Aorta (tissue), 5 donors: ENCODE results near the gene SLC43A3. TPM values are rescaled to one million over a fixed set of nuclear protein-coding genes. Genes with fewer than 3 reads are reported as not detected.

Experiments
- ATAC-seq: fragments of 200-7000 bp; cut with Tn5 transposase; one replicate; pipeline ENCODE4 v1.9.1; 2022; ENCODE audit warnings: moderate library complexity; ENCODE audit not compliant: low FRiP score
- DNase-seq, 2 donors: peaks; one replicate each; pipeline ENCODE4 v3.0.0-alpha.2; 2020
- H3K27ac ChIP-seq, 2 donors: one replicate each; pipeline ENCODE4 v1.5.1; 2013; ENCODE audit warnings: low read length in 2 of 2, mild to moderate bottlenecking in 2 of 2, moderate library complexity in 2 of 2, control low read depth in 1 of 2, inconsistent platforms in 1 of 2, low read depth in 1 of 2
- H3K27me3 ChIP-seq, 2 donors: one replicate each; pipeline ENCODE4 v1.6.1; 2013; ENCODE audit warnings: control low read depth in 1 of 2, low read length in 1 of 2, mild to moderate bottlenecking in 1 of 2, moderate library complexity in 1 of 2; ENCODE audit not compliant: insufficient read depth in 2 of 2, control insufficient read depth in 1 of 2
- H3K36me3 ChIP-seq, 2 donors: one replicate each; pipeline ENCODE4 v1.6.1; 2013; ENCODE audit warnings: control low read depth in 1 of 2, low read length in 1 of 2, mild to moderate bottlenecking in 1 of 2; ENCODE audit not compliant: insufficient read depth in 2 of 2, control insufficient read depth in 1 of 2
- H3K4me1 ChIP-seq, 2 donors: one replicate each; pipeline ENCODE4 v1.6.1; 2013; ENCODE audit warnings: low read length in 2 of 2, control low read depth in 1 of 2, mild to moderate bottlenecking in 1 of 2, moderate library complexity in 1 of 2; ENCODE audit not compliant: insufficient read depth in 2 of 2, control insufficient read depth in 1 of 2
- H3K4me3 ChIP-seq, 2 donors: one replicate each; pipeline ENCODE4 v1.5.1; 2013; ENCODE audit warnings: low read length in 2 of 2, control low read depth in 1 of 2, mild to moderate bottlenecking in 1 of 2
- H3K9me3 ChIP-seq: one replicate; pipeline ENCODE4 v1.6.1; 2013; ENCODE audit warnings: mild to moderate bottlenecking, low read length; ENCODE audit not compliant: control insufficient read depth
- WGBS, 2 donors: extraction: QIAGEN DNeasy Blood & Tissue Kit; methylation state at CpG; one replicate each; pipeline ENCODE4 v1.1.7; 2013; 5-methylcytosine and 5-hydroxymethylcytosine counted together
- intact Hi-C, 2 donors: fragments of 100-400 bp; cut with DNase I; formaldehyde crosslinking; loops; one replicate each; pipeline versions ENCODE4 v1.14.2 to v1.15.0; 2022
- long read RNA-seq, 2 donors: library from polyadenylated mRNA; unstranded; transcript quantifications; one replicate each; pipeline ENCODE4 v2.0.0, GENCODE V29; 2020 to 2021
- polyA plus RNA-seq, 2 donors: library from polyadenylated mRNA; stranded (reverse); fragments of 200-250 nt; gene quantifications; one replicate each; pipeline ENCODE4 v1.2.3, GENCODE V29; 2013
- total RNA-seq, 2 donors: library from RNA; stranded (reverse); fragmentation: NEBNext Ultra II Directional; extraction: Animal tissue kit (Norgen Biotek cat#: 25700); gene quantifications; one replicate each; pipeline ENCODE4 v1.2.1, GENCODE V29; 2021
- donor health status: healthy with polysubstance abuse.
- donor health status: Bipolar disorder and iron deficiency.
- donor health status: DM: no; HTN: no; CAD: no.
- donor health status: DM: no; HTN: no; CAD: no.
- donor health status: DM: yes; HTN: yes; CAD: no.

The SLC43A3 gene
- total RNA-seq (10 to 100 TPM; 59.7 to 97.8 TPM), polyA plus RNA-seq (10 to 100 TPM; 28.0 to 30.4 TPM)
- long read RNA-seq, donor 1, transcript SLC43A3-203 (14 exons, 2,617 nt) = major isoform, 115 of 252 reads
- long read RNA-seq, donor 1, transcript SLC43A3-214 (13 exons, 2,207 nt) = minor isoform, 6 of 252 reads
- long read RNA-seq, donor 1, partial matches to known transcripts = 41 of 252 reads
- long read RNA-seq, donor 1, other reads (novel, unspliced or antisense) = 87 of 252 reads
- long read RNA-seq, donor 2, transcript SLC43A3-203 (14 exons, 2,617 nt) = major isoform, 21 of 49 reads
- long read RNA-seq, donor 2, partial matches to known transcripts = 11 of 49 reads
- long read RNA-seq, donor 2, other reads (novel, unspliced or antisense) = 8 of 49 reads

DNA sequence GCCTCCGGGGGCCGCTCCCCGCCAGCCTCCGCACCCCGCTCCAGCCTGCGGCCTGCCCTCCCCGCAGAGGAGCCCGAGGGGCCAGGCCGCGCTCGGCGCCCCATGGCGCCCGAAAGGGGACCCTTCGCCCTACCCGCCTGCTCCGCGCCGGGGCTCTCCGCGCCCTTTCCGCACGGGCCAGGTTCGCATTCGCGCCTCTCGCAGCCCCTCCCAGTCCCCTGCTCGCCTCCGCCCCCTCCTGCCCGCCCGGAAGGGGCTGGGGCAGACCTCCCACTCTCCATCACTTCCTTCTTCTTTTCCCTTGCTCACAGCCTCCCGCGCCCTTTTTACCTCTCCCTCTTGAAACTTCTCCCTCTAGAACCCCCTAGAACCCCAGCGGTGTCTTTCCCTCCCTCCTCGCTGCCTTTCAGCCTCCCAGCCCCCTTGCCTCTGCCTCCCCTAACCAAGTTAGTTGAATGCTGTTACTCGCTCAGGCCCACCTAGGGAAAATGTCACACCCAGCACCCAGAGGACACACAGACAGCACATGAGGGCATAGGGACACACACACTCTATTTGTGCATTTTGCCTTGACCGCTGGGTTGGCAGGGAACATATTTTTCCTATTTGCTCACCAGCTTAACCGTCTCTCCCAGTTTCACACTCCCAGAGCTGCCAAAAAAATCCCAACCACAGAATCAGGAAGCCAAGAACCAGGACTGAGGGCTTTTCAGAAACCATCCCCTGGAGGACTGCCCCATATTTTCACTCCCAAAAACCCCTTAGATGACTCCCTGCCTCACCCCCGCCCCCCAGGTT is at the start of gene SLC43A3:
SLC43A3 (minus strand) TSS at position 193 of the 798 bp plus-strand sequence. CDS start 949 bp downstream, outside the sequence.
- DNase-seq = peak; percentile 89 to 91
- 1% methylated on average over 35 to 39 of the region's 39 CpGs for WGBS, 2 donors
- H3K4me1 ChIP-seq = peaks cover 0 to 14% of the 10 kb centered on the region in 2 donors
- H3K9me3 ChIP-seq = no peaks in the 10 kb centered on the region
- intact Hi-C loops = loop anchor here in 1 of 2 donors (5.0 kb wide), 1 partner anchor 95 kb away; no protein-coding TSS in a partner anchor
- no peaks in the 10 kb centered on the region for H3K27me3 ChIP-seq
- peak within 1 kb of the TSS; percentile 13 to 58 for H3K4me3 ChIP-seq
- H3K36me3 ChIP-seq = no peaks in the 10 kb centered on the region
- peak within 1 kb of the TSS; percentile 93 to 96 for H3K27ac ChIP-seq
- ATAC-seq = peak; percentile 84

DNA sequence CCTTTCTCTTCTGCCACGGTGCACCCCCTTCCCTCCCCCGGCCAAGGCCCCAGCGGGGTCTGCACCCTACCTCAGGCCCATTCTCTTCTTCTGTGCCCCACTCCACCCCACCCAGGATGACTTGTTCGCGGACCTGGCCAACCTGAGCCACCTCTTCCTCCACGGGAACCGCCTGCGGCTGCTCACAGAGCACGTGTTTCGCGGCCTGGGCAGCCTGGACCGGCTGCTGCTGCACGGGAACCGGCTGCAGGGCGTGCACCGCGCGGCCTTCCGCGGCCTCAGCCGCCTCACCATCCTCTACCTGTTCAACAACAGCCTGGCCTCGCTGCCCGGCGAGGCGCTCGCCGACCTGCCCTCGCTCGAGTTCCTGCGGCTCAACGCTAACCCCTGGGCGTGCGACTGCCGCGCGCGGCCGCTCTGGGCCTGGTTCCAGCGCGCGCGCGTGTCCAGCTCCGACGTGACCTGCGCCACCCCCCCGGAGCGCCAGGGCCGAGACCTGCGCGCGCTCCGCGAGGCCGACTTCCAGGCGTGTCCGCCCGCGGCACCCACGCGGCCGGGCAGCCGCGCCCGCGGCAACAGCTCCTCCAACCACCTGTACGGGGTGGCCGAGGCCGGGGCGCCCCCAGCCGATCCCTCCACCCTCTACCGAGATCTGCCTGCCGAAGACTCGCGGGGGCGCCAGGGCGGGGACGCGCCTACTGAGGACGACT is 49.3 kb upstream of the SLC43A3 start:
- Histone ChIP-seq H3K27me3 (no peaks in the 10 kb centered on the region), H3K36me3 (no peaks in the 10 kb centered on the region), H3K9me3 (no peaks in the 10 kb centered on the region), H3K27ac (no peak overlapping the region), H3K4me3 (peak overlapping the region in 1 of 2 donors; percentile 0), H3K4me1 (no peaks in the 10 kb centered on the region)
- intact Hi-C loops = no loop called here
- peak; percentile 72 for ATAC-seq
- WGBS, 2 donors = 1 to 2% methylated on average over 64 to 80 of the region's 80 CpGs
- DNase-seq = peak in 1 of 2 donors; percentile 69

DNA sequence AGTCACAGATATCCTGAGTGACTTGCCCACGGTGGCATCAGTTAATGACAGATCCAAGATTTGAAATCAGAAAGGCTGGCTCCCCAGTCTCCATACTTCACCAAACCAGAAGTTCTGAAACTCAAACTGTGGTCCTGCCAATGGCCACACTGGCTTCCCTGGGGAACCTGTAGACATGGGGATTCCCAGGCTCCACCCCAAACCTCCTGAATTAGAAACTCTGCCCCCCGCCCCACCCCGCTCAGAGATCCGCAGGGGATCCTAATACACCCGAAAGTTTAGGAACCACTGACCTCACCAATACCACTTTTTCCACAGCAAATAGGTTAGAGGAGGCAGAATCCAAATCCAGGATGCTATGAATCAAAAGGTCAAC is 48.7 kb upstream of the SLC43A3 start:
- H3K36me3 ChIP-seq = no peaks in the 10 kb centered on the region
- no peaks in the 10 kb centered on the region for H3K4me1 ChIP-seq
- H3K4me3 ChIP-seq = no peak overlapping the region
- intact Hi-C loops = no loop called here
- ATAC-seq = no peak
- 39 to 53% methylated on average over 5 of the region's 5 CpGs for WGBS, 2 donors
- no peak overlapping the region for H3K27ac ChIP-seq
- no peak for DNase-seq
- no peaks in the 10 kb centered on the region for H3K27me3 ChIP-seq
- no peaks in the 10 kb centered on the region for H3K9me3 ChIP-seq

DNA sequence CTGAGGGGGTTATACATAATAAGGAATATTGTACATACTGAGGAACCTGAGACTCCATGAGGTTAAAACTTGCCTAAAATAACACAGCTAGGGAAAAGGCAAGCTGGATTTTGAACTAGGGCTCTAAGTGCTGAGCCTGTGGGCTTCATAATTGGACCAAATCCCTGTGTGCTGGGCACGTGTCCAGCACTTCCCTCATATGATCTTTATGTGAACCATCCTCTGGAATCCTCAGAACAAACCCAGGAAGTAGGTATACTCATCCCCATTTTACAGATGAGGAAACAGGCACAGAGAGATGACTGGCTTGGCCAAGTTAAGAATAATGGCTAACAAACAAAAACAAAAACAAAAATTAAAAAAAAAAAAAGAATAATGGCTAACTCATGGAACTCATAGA is 48.3 kb upstream of the SLC43A3 start:
- Histone ChIP-seq H3K4me1 (no peaks in the 10 kb centered on the region), H3K9me3 (no peaks in the 10 kb centered on the region), H3K36me3 (no peaks in the 10 kb centered on the region), H3K4me3 (no peak overlapping the region), H3K27me3 (no peaks in the 10 kb centered on the region), H3K27ac (no peak overlapping the region)
- intact Hi-C loops = no loop called here
- WGBS, 2 donors = 31 to 54% methylated on average over 1 of the region's 1 CpG
- no peak for ATAC-seq
- no peak for DNase-seq

DNA sequence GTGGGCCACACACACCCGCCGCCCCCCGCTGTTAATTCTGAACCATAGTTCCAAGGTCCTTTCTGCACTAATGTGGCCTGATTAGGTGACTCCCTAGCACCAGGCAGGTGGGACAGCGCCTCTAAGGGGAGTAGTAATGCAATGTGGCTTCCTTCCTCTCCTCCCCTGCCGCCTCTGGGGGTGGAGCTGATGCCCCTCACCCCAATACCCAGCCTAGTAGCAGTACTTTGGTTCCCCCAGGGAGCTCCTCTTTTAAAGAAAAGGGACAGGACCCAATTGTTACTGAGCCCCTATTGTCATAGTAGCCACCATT is 47.8 kb upstream of the SLC43A3 start:
- Histone ChIP-seq H3K27ac (no peak overlapping the region), H3K27me3 (no peaks in the 10 kb centered on the region), H3K36me3 (no peaks in the 10 kb centered on the region), H3K9me3 (no peaks in the 10 kb centered on the region), H3K4me3 (no peak overlapping the region), H3K4me1 (no peaks in the 10 kb centered on the region)
- ATAC-seq = no peak
- intact Hi-C loops = no loop called here
- 66% methylated on average over 5 of the region's 5 CpGs for WGBS, 2 donors
- DNase-seq = no peak

DNA sequence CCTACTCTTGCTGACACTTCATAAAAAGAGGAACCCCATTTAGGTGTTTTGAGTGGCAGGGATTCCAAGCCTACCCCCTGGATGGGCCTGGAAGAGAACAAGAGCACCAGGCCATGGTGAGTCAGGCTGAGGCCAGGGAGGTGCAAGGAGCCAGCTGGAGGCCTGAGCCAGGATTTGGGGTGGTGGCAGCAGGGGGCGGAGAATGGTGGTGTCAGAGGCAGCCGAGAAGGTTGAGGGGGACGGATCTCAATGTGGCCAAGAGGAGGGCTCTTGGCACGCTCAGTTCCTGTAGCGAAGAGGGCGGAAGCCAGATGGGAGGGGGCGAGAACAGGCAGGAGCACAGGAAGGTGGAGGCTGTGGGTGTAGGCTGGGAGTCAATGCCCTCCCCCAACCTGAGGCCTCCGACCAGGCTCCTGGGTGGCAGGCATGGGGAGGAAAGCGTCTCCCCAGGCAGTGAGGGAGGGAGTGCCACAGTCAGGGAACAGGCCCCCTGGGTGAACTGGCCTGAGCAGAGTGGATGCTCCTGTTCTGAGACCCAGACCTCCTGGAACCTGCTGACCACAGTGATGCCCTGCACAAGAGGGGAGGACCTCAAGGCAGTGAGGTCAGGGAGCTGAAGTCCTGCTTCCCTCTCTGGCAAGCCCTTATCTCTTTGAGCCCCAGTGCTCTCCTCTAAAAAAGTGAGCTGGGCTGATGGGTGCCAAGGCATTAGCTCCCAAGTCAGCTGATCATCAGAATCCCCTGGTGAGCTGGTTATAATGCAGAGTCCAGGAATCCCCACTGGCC is 47.3 kb upstream of the SLC43A3 start:
- H3K36me3 ChIP-seq = no peaks in the 10 kb centered on the region
- H3K4me1 ChIP-seq = no peaks in the 10 kb centered on the region
- ATAC-seq (no peak), DNase-seq (no peak)
- no peak overlapping the region for H3K4me3 ChIP-seq
- H3K27me3 ChIP-seq = no peaks in the 10 kb centered on the region
- H3K9me3 ChIP-seq = no peaks in the 10 kb centered on the region
- H3K27ac ChIP-seq = no peak overlapping the region
- WGBS, 2 donors = 41 to 60% methylated on average over 9 of the region's 9 CpGs
- intact Hi-C loops = no loop called here

DNA sequence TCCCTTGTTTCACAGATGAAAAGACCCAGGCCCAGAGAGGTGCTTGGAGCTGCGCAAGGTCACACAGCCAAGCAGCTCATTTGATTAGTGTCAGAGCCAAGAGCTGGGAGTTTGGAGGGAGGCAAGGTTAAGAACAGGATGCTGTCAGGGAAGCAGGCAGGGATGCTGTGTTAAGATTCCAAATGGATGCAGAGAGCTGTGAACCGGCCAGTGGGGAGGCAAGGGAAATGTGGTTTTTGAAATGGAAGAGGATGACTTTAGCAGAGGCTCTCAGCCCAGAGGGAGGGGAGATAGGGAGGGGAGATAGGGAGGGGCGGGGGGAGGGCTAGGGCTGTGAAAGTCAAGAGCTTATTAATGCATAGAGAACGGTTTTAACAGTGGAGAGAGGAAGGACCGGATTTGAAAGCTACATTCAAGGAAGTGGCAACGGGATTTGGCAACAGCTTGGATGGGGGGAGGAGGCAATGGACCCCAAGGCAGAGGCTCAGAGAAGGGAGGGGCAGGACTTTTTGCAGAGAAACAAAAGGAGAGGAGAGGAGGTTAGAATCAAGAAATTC is 46.4 kb upstream of the SLC43A3 start:
- DNase-seq (no peak), ATAC-seq (no peak)
- whole genome bisulfite sequencing, 2 donors = 73 to 74% methylated on average over 6 of the region's 6 CpGs
- H3K4me3 ChIP-seq = no peak overlapping the region
- H3K27ac ChIP-seq = no peak overlapping the region
- H3K36me3 ChIP-seq = no peaks in the 10 kb centered on the region
- no peaks in the 10 kb centered on the region for H3K27me3 ChIP-seq
- intact Hi-C loops = no loop called here
- no peaks in the 10 kb centered on the region for H3K4me1 ChIP-seq
- no peaks in the 10 kb centered on the region for H3K9me3 ChIP-seq

DNA sequence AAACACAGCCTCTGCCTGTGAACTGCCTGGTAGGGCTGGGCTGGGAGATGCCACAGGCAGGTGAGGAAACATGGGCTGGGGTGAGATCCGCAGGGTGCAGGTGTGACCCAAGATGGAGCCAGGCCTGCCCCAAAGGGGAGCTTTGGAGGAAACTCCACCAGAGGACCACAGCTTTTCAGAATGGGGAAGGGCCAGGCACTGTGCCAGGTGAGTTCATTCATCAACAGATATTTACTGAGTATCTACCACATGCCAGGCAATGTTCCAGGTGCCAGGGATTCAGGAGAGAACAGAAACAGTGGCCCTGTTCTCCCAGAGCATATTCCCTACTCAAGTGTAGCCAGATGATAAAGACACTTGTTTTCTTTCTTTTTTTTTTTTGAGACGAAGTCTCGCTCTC is 44.6 kb upstream of the SLC43A3 start:
- 84 to 85% methylated on average over 3 of the region's 3 CpGs for WGBS, 2 donors
- no peak for ATAC-seq
- H3K4me1 ChIP-seq = no peaks in the 10 kb centered on the region
- no peak for DNase-seq
- H3K9me3 ChIP-seq = no peaks in the 10 kb centered on the region
- no peaks in the 10 kb centered on the region for H3K36me3 ChIP-seq
- H3K27me3 ChIP-seq = no peaks in the 10 kb centered on the region
- no peak overlapping the region for H3K27ac ChIP-seq
- intact Hi-C loops = no loop called here
- no peak overlapping the region for H3K4me3 ChIP-seq
